ENCODE measurements around the gene PRKACB.

PRKACB gene

GRCh38 chr1:84159533-84160240 lies 15.6 kb downstream of the PRKACB start:
- TF ChIP-seq, protein P1, sequence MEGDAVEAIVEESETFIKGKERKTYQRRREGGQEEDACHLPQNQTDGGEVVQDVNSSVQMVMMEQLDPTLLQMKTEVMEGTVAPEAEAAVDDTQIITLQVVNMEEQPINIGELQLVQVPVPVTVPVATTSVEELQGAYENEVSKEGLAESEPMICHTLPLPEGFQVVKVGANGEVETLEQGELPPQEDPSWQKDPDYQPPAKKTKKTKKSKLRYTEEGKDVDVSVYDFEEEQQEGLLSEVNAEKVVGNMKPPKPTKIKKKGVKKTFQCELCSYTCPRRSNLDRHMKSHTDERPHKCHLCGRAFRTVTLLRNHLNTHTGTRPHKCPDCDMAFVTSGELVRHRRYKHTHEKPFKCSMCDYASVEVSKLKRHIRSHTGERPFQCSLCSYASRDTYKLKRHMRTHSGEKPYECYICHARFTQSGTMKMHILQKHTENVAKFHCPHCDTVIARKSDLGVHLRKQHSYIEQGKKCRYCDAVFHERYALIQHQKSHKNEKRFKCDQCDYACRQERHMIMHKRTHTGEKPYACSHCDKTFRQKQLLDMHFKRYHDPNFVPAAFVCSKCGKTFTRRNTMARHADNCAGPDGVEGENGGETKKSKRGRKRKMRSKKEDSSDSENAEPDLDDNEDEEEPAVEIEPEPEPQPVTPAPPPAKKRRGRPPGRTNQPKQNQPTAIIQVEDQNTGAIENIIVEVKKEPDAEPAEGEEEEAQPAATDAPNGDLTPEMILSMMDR (IDR thresholded peaks at IDR 0.05; ENCODE audit: low read depth, low read length), result no peak
- Histone ChIP-seq H3K9me3 (ENCODE audit: severe bottlenecking) (no peaks in the 10 kb centered on the region), H3K36me3 (no peaks in the 10 kb centered on the region), H3K27me3 (ENCODE audit: insufficient read depth, low read depth, severe bottlenecking) (no peaks in the 10 kb centered on the region), H3K27ac (no peak overlapping the region), H3K4me3 (ENCODE audit: low read depth, low read length) (no peak overlapping the region)
- no peak for DNase-seq

DNA sequence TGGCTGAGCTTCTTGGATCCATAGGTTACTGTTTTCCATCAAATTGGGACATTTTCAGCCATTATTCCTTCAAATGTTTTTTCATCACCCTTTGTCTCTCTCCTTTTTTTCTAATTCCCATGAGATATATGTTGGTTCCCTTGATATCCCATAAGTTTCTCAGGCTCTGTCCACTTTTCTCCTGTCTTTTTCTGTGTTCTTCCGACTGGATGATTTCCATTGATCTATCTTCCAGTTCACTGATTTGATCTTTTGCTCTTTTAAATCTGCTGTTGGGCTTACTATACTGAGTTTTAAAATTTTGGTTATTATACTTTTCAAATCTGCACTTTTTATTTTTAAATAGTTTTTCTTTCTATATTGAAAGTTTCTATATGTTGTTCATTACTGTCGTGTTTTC lies 18.2 kb downstream of the PRKACB start:
- Histone ChIP-seq H3K4me3 (ENCODE audit: low read depth, low read length) (no peak overlapping the region), H3K9me3 (ENCODE audit: severe bottlenecking) (no peaks in the 10 kb centered on the region), H3K27me3 (ENCODE audit: insufficient read depth, low read depth, severe bottlenecking) (no peaks in the 10 kb centered on the region), H3K36me3 (no peaks in the 10 kb centered on the region), H3K27ac (no peak overlapping the region)
- TF ChIP-seq, protein P1 (IDR thresholded peaks at IDR 0.05; ENCODE audit: low read depth, low read length), result no peak
- DNase-seq, result no peak

GRCh38 chr1:84163123-84163931 lies 19.3 kb downstream of the PRKACB start:
- H3K9me3 ChIP-seq (ENCODE audit: severe bottlenecking), result no peaks in the 10 kb centered on the region
- H3K27me3 ChIP-seq (ENCODE audit: insufficient read depth, low read depth, severe bottlenecking), result no peaks in the 10 kb centered on the region
- no peak for DNase-seq
- H3K27ac ChIP-seq, result no peak overlapping the region
- no peaks in the 10 kb centered on the region for H3K36me3 ChIP-seq
- no peak overlapping the region for H3K4me3 ChIP-seq (ENCODE audit: low read depth, low read length)
- TF ChIP-seq, protein P1 (IDR thresholded peaks at IDR 0.05; ENCODE audit: low read depth, low read length), result no peak

GRCh38 chr1:84164161-84164560 lies 20.1 kb downstream of the PRKACB start:
- no peaks in the 10 kb centered on the region for H3K9me3 ChIP-seq (ENCODE audit: severe bottlenecking)
- no peaks in the 10 kb centered on the region for H3K36me3 ChIP-seq
- DNase-seq, result no peak
- no peak overlapping the region for H3K4me3 ChIP-seq (ENCODE audit: low read depth, low read length)
- TF ChIP-seq, protein P1 (IDR thresholded peaks at IDR 0.05; ENCODE audit: low read depth, low read length), result no peak
- no peak overlapping the region for H3K27ac ChIP-seq
- H3K27me3 ChIP-seq (ENCODE audit: insufficient read depth, low read depth, severe bottlenecking), result no peaks in the 10 kb centered on the region

DNA sequence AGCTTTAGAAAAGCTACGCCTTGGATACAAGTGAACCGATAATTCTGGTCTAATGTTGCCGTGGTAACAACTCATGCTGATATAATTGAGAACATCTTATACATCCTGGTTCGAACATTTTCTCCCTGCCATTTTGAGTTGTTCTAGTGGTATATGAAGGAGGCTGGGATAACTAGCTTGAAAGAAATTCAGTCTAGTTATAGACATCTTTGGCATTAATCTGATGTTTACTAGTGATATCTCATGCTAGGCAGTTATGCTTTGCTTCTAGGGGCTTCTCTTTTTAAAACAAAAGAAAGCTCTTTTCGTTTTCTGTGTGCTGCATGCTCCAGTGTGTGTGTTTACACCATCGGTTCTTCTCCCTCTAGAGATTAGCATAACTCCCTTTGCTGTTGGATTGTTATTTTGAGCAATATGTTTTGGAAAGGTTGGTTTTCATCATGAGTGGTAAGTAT lies 20.5 kb downstream of the PRKACB start:
- Histone ChIP-seq H3K9me3 (ENCODE audit: severe bottlenecking) (no peaks in the 10 kb centered on the region), H3K27me3 (ENCODE audit: insufficient read depth, low read depth, severe bottlenecking) (no peaks in the 10 kb centered on the region), H3K4me3 (ENCODE audit: low read depth, low read length) (no peak overlapping the region), H3K27ac (no peak overlapping the region), H3K36me3 (no peaks in the 10 kb centered on the region)
- no peak for DNase-seq
- TF ChIP-seq, protein P1 (IDR thresholded peaks at IDR 0.05; ENCODE audit: low read depth, low read length), result no peak
